ENCODE data around the gene SARM1. TPM values are rescaled to one million over a fixed set of nuclear protein-coding genes. Genes with fewer than 3 reads are reported as not detected.

Gene SARM1
- polyA plus RNA-seq, 1 donor (not counting 4 experiments of a cell fraction or from before 2014, with no cell fraction given) = 0.90 TPM

DNA sequence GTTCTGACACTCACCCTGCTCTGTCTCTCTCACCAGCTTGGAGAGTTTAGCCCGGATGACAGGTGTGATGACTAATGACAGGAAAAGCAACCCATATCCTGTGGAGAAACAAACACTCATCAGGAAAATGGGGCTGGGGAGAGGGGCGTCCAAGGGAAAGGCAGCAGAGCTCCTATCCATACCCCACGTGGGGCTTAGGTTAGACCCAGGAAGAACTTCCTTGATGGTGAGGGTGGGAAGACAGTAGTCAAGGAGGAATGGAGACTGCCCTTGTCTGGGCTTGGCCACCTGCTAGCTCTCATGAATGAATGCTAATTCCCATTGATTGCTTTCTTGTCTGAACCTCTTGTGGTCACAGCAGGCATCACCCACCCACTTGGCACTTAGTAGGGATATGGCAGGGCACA lies 30.7 kb downstream of the SARM1 start:
- H3K9me3 ChIP-seq (ENCODE audit: control insufficient read depth, low read depth, low read length) = no peaks in the 10 kb centered on the region
- H3K79me2 ChIP-seq (ENCODE audit: control insufficient read depth, insufficient read depth, low read length) = no peaks in the 10 kb centered on the region
- no peak for FAIRE-seq
- dilution Hi-C loops (cut with MboI; ENCODE audit: extremely low pct_ligation_motif_present, low sequenced_read_pairs) = no loop called here
- H3K36me3 ChIP-seq (ENCODE audit: control insufficient read depth in 2 of 2, extremely low read depth in 1 of 2, insufficient read depth in 2 of 2, low read length in 2 of 2) = no peaks in the 10 kb centered on the region
- H2AFZ ChIP-seq (ENCODE audit: control insufficient read depth, low read length) = no peak overlapping the region
- no peak overlapping the region for H3K9ac ChIP-seq (ENCODE audit: control insufficient read depth, extremely low read depth, insufficient read depth, low read length)
- H3K9me1 ChIP-seq (ENCODE audit: control insufficient read depth, extremely low read depth, insufficient read depth, low read length) = no peaks in the 10 kb centered on the region
- no peak for TF ChIP-seq EZH2 (IDR thresholded peaks at IDR 0.05; ENCODE audit: low read length)
- TF ChIP-seq, protein P1, sequence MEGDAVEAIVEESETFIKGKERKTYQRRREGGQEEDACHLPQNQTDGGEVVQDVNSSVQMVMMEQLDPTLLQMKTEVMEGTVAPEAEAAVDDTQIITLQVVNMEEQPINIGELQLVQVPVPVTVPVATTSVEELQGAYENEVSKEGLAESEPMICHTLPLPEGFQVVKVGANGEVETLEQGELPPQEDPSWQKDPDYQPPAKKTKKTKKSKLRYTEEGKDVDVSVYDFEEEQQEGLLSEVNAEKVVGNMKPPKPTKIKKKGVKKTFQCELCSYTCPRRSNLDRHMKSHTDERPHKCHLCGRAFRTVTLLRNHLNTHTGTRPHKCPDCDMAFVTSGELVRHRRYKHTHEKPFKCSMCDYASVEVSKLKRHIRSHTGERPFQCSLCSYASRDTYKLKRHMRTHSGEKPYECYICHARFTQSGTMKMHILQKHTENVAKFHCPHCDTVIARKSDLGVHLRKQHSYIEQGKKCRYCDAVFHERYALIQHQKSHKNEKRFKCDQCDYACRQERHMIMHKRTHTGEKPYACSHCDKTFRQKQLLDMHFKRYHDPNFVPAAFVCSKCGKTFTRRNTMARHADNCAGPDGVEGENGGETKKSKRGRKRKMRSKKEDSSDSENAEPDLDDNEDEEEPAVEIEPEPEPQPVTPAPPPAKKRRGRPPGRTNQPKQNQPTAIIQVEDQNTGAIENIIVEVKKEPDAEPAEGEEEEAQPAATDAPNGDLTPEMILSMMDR (optimal IDR thresholded peaks at IDR 0.05 in 1 of 3, IDR thresholded peaks at IDR 0.05 in 1 of 3, conservative IDR thresholded peaks at IDR 0.05 in 1 of 3; ENCODE audit: extremely low read depth in 1 of 3, insufficient read depth in 2 of 3, low read length in 3 of 3) = no peak
- no peak for DNase-seq (ENCODE audit: low read depth, low spot score)
- no peaks in the 10 kb centered on the region for H3K27me3 ChIP-seq (ENCODE audit: control insufficient read depth, extremely low read depth, insufficient read depth, low read length)
- no peaks in the 10 kb centered on the region for H4K20me1 ChIP-seq (ENCODE audit: control insufficient read depth, extremely low read depth, insufficient read depth, low read length)
- H3K27ac ChIP-seq (ENCODE audit: control insufficient read depth, insufficient read depth, low read length) = no peak overlapping the region
- H3K4me1 ChIP-seq (ENCODE audit: control insufficient read depth, extremely low read depth, insufficient read depth, low read length) = peaks cover 21% of the 10 kb centered on the region
- no peak overlapping the region for H3K4me3 ChIP-seq (ENCODE audit: control insufficient read depth in 2 of 3, extremely low read depth in 1 of 3, insufficient read depth in 2 of 3, low read depth in 1 of 3, low read length in 3 of 3)
- no peak overlapping the region for H3K4me2 ChIP-seq (ENCODE audit: control insufficient read depth, extremely low read depth, insufficient read depth, low read depth, low read length)

DNA sequence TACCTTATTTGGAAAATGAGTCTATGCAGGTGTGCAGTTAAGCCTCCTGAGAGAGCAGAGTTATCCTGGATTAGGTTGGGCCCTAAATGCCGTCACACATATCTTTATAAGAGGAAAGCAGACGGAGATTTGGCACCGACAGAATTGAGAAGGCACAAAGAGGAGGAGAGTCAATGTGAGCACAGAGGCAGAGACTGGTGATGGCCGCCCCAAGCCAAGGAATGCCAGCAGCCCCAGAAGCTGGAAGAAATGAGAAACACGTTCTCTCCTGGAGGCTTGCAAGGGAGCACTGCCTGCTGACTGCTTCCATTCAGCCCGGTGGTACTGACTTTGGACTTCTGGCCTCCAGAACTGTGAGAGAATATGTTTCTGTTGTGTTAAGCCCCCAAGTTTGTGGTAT lies 31.4 kb downstream of the SARM1 start:
- Histone ChIP-seq H3K27ac (ENCODE audit: control insufficient read depth, insufficient read depth, low read length) (no peak overlapping the region), H2AFZ (ENCODE audit: control insufficient read depth, low read length) (no peak overlapping the region), H3K4me1 (ENCODE audit: control insufficient read depth, extremely low read depth, insufficient read depth, low read length) (peaks cover 27% of the 10 kb centered on the region), H3K9me3 (ENCODE audit: control insufficient read depth, low read depth, low read length) (no peaks in the 10 kb centered on the region), H3K9ac (ENCODE audit: control insufficient read depth, extremely low read depth, insufficient read depth, low read length) (no peak overlapping the region), H3K4me3 (ENCODE audit: control insufficient read depth in 2 of 3, extremely low read depth in 1 of 3, insufficient read depth in 2 of 3, low read depth in 1 of 3, low read length in 3 of 3) (no peak overlapping the region), H3K27me3 (ENCODE audit: control insufficient read depth, extremely low read depth, insufficient read depth, low read length) (no peaks in the 10 kb centered on the region), H3K79me2 (ENCODE audit: control insufficient read depth, insufficient read depth, low read length) (no peaks in the 10 kb centered on the region), H3K9me1 (ENCODE audit: control insufficient read depth, extremely low read depth, insufficient read depth, low read length) (no peaks in the 10 kb centered on the region), H3K36me3 (ENCODE audit: control insufficient read depth in 2 of 2, extremely low read depth in 1 of 2, insufficient read depth in 2 of 2, low read length in 2 of 2) (no peaks in the 10 kb centered on the region), H4K20me1 (ENCODE audit: control insufficient read depth, extremely low read depth, insufficient read depth, low read length) (no peaks in the 10 kb centered on the region), H3K4me2 (ENCODE audit: control insufficient read depth, extremely low read depth, insufficient read depth, low read depth, low read length) (no peak overlapping the region)
- no peak for FAIRE-seq
- TF ChIP-seq, protein P1 (optimal IDR thresholded peaks at IDR 0.05 in 1 of 3, IDR thresholded peaks at IDR 0.05 in 1 of 3, conservative IDR thresholded peaks at IDR 0.05 in 1 of 3; ENCODE audit: extremely low read depth in 1 of 3, insufficient read depth in 2 of 3, low read length in 3 of 3) = no peak
- no peak for TF ChIP-seq EZH2 (IDR thresholded peaks at IDR 0.05; ENCODE audit: low read length)
- DNase-seq (ENCODE audit: low read depth, low spot score) = no peak
- dilution Hi-C loops (cut with MboI; ENCODE audit: extremely low pct_ligation_motif_present, low sequenced_read_pairs) = no loop called here

Data from keratinocyte (primary cell).